Measurements from ENCODE around the gene DRAM1.

DNA sequence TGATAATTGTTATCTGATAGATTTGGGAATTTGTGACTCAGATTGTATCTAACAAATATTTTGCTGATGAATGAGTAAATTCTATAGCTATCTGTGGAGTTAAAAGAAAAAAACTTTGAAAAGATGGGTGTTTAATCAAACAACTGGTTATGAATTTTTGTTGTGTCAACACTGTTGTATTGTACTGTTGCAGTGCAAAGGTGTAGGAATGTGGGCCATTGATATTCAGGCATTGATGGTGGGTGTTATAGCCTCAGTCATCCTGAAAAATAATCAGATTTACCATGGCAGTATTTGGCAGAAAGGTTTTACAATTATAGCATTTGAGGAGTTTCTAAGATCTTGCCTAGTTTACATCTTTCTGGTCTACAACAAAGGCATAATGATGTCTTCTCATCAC lies 15.4 kb downstream of the DRAM1 start:
- TF ChIP-seq, protein P1, sequence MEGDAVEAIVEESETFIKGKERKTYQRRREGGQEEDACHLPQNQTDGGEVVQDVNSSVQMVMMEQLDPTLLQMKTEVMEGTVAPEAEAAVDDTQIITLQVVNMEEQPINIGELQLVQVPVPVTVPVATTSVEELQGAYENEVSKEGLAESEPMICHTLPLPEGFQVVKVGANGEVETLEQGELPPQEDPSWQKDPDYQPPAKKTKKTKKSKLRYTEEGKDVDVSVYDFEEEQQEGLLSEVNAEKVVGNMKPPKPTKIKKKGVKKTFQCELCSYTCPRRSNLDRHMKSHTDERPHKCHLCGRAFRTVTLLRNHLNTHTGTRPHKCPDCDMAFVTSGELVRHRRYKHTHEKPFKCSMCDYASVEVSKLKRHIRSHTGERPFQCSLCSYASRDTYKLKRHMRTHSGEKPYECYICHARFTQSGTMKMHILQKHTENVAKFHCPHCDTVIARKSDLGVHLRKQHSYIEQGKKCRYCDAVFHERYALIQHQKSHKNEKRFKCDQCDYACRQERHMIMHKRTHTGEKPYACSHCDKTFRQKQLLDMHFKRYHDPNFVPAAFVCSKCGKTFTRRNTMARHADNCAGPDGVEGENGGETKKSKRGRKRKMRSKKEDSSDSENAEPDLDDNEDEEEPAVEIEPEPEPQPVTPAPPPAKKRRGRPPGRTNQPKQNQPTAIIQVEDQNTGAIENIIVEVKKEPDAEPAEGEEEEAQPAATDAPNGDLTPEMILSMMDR (conservative IDR thresholded peaks at IDR 0.05; ENCODE audit: low read depth, low read length): no peak
- TF ChIP-seq RAD21 (IDR thresholded peaks at IDR 0.05; ENCODE audit: low read length) (no peak), RFX5 (IDR thresholded peaks at IDR 0.05; ENCODE audit: low read depth, low read length) (no peak)

Measured in IMR-90 (cell line).